Stomach (tissue), 9 donors: ENCODE measurements around the gene SLC10A4. TPM values are rescaled to one million over a fixed set of nuclear protein-coding genes. Genes with fewer than 3 reads are reported as not detected.

ENCODE experiments used
- DNase-seq, 2 donors: peaks; one replicate each; pipeline versions ENCODE4 v3.0.0 to v3.0.0-alpha.2; 2013 to 2019
- H3K27ac ChIP-seq, 5 donors: fragments of 200-600 bp in 4 of 5; sonication (generic) in 4 of 5; one replicate each; pipeline ENCODE4 v1.5.1; 2013 to 2019; ENCODE audit warnings: mild to moderate bottlenecking in 1 of 5, moderate library complexity in 1 of 5
- H3K27me3 ChIP-seq, 3 donors: fragments of 200-600 bp; sonication (generic); one replicate each; pipeline ENCODE4 v1.5.1; 2017 to 2019; ENCODE audit warnings: mixed run types in 1 of 3
- H3K36me3 ChIP-seq, 4 donors: fragments of 200-600 bp; sonication (generic); 1 replicate in 3 of 4; 2 replicates in 1 of 4; pipeline ENCODE4 v1.5.1; 2016 to 2019
- H3K4me1 ChIP-seq, 4 donors: fragments of 200-600 bp; sonication (generic); one replicate each; pipeline ENCODE4 v1.5.1; 2016 to 2019
- H3K4me3 ChIP-seq, 4 donors: fragments of 200-600 bp; sonication (generic) in 3 of 4; one replicate each; pipeline ENCODE4 v1.5.1; 2016 to 2019; ENCODE audit warnings: mild to moderate bottlenecking in 1 of 4
- H3K9me3 ChIP-seq, 4 donors: fragments of 200-600 bp; sonication (generic); one replicate each; pipeline ENCODE4 v1.5.1; 2016 to 2019
- CTCF ChIP-seq, 7 experiments: fragments of 450-650 bp in 4 of 7; fragments of 200-600 bp in 3 of 7; sonication (generic) in 3 of 7; IDR thresholded peaks; one replicate each; pipeline ENCODE4 v1.5.1; 2016 to 2019; ENCODE audit warnings: antibody characterized with exemption in 7 of 7, control low read depth in 2 of 7, mild to moderate bottlenecking in 1 of 7
- EP300 ChIP-seq: sonication (generic); formaldehyde crosslinking; IDR thresholded peaks from one replicate; pipeline ENCODE4 v1.6.1; 2017; ENCODE audit warnings: antibody characterized with exemption
- POLR2A ChIP-seq, 4 donors: fragments of 450-650 bp; IDR thresholded peaks; one replicate each; pipeline ENCODE4 v1.6.1; 2016; ENCODE audit warnings: antibody characterized with exemption in 4 of 4, control low read depth in 2 of 4, mild to moderate bottlenecking in 1 of 4, moderate library complexity in 1 of 4
- POLR2AphosphoS5 ChIP-seq, 3 donors: sonication (generic); formaldehyde crosslinking; IDR thresholded peaks; one replicate each; pipeline ENCODE4 v1.6.1; 2016; ENCODE audit warnings: antibody characterized with exemption in 3 of 3
- WGBS, 5 donors: extraction: QIAGEN DNeasy Blood & Tissue Kit in 3 of 5; methylation state at CpG; one replicate each; pipeline versions ENCODE4 v1.1.5 to v1.1.7; 2013 to 2018; 5-methylcytosine and 5-hydroxymethylcytosine counted together
- intact Hi-C: fragments of 100-400 bp; cut with DNase I; formaldehyde crosslinking; loops from one replicate; pipeline ENCODE4 v1.15.1; 2023; ENCODE audit warnings: low total_unique reads
- polyA plus RNA-seq, 3 donors: library from polyadenylated mRNA; stranded (reverse); fragments of 200-250 nt; gene quantifications; one replicate each; pipeline ENCODE4 v1.2.3, GENCODE V29; 2013
- total RNA-seq, 5 donors: library from RNA; depleted of rRNA; stranded (reverse); fragments of >200 nt; gene quantifications; one replicate each; pipeline versions ENCODE4 v1.1.0 to v1.2.3, GENCODE V29; 2014 to 2016
- donor health status: healthy with polysubstance abuse.
- donor health status: Bipolar disorder and iron deficiency.
- donor health status: healthy.

Gene SLC10A4
- total and polyA plus RNA-seq, 8 donors: 0.38 to 1.7 (median 0.73) TPM; not detected in 5

- DNase-seq: peak in 1 of 2 donors; percentile 46
- Histone ChIP-seq H3K27ac (no peak within 1 kb of the TSS), H3K9me3 (peaks cover 0 to 13% (median 0%) of the 10 kb centered on the region in 4 donors), H3K27me3 (peaks cover 13 to 69% (median 35%) of the 10 kb centered on the region in 3 donors), H3K4me3 (peak within 1 kb of the TSS; percentile 38 to 57 (median 40)), H3K4me1 (peaks cover 15 to 21% (median 19%) of the 10 kb centered on the region in 4 donors), H3K36me3 (no peaks in the 10 kb centered on the region)
- intact Hi-C loops: no loop called here
- 0 to 6% (median 4%) methylated on average over 21 to 79 of the region's 80 CpGs for WGBS, 5 donors
- TF ChIP-seq CTCF (IDR thresholded peaks at IDR 0.05) (no peak), POLR2A (IDR thresholded peaks at IDR 0.05) (no peak), EP300 (no peak), POLR2AphosphoS5 (IDR thresholded peaks at IDR 0.05) (no peak)
Observed at GRCh38 chr4:48490012-48490679, 7.0 kb downstream of the SLC10A4 start, which contains the start of gene ZAR1. Gene ZAR1 (plus strand): TSS chr4:48490252. CDS start chr4:48490292, 40 bp downstream.

- H3K27me3 ChIP-seq: peaks cover 13 to 62% (median 35%) of the 10 kb centered on the region in 3 donors
- TF ChIP-seq POLR2AphosphoS5 (IDR thresholded peaks at IDR 0.05) (no peak), POLR2A (IDR thresholded peaks at IDR 0.05) (no peak), EP300 (no peak), CTCF (IDR thresholded peaks at IDR 0.05) (no peak)
- DNase-seq: peak in 1 of 2 donors; percentile 59
- H3K9me3 ChIP-seq: peaks cover 0 to 13% (median 0%) of the 10 kb centered on the region in 4 donors
- no peak overlapping the region for H3K27ac ChIP-seq
- WGBS, 5 donors: 11 to 24% (median 11%) methylated on average over 35 to 104 of the region's 104 CpGs
- intact Hi-C loops: no loop called here
- peaks cover 15 to 21% (median 19%) of the 10 kb centered on the region in 4 donors for H3K4me1 ChIP-seq
- no peaks in the 10 kb centered on the region for H3K36me3 ChIP-seq
- H3K4me3 ChIP-seq: peak overlapping the region; percentile 38 to 57 (median 40)
Observed at GRCh38 chr4:48490680-48491513, 7.8 kb downstream of the SLC10A4 start.

GRCh38 chr4:48491514-48492176 is 8.5 kb downstream of the SLC10A4 start:
- Histone ChIP-seq H3K36me3 (peaks cover 0 to 4% (median 0%) of the 10 kb centered on the region in 4 donors), H3K9me3 (peaks cover 0 to 13% (median 0%) of the 10 kb centered on the region in 4 donors), H3K27ac (no peak overlapping the region), H3K4me3 (peak overlapping the region in 2 of 4 donors; percentile 42 to 57), H3K4me1 (peaks cover 15 to 21% (median 19%) of the 10 kb centered on the region in 4 donors), H3K27me3 (peaks cover 13 to 54% (median 35%) of the 10 kb centered on the region in 3 donors)
- 57 to 76% (median 60%) methylated on average over 22 to 23 of the region's 23 CpGs for WGBS, 5 donors
- intact Hi-C loops: no loop called here
- no peak for DNase-seq
- TF ChIP-seq CTCF (IDR thresholded peaks at IDR 0.05): no peak
- no peak for TF ChIP-seq POLR2A (IDR thresholded peaks at IDR 0.05)
- TF ChIP-seq POLR2AphosphoS5 (IDR thresholded peaks at IDR 0.05): no peak
- TF ChIP-seq EP300: no peak
